ENCODE measurements around the gene GRID1.

DNA sequence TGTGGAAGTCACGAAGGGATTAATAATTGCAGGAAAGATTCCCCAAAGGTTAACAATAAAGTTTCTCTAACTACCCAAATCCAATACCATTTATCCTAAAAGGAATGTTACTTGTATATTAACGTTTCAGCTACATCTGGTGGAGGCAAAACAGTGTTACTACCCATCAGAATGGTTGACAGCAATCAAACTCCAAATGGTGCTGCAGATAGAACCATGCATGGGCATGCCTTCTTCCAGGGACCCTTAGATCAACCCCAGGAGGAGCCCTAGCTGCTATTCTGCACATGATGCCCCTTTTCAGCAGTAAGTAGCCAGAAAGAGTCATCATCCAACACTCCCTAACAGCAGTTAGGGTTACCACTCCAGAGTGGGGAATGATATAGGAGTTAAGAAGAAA, 336.3 kb downstream of the GRID1 start:
- TF ChIP-seq, protein P1, sequence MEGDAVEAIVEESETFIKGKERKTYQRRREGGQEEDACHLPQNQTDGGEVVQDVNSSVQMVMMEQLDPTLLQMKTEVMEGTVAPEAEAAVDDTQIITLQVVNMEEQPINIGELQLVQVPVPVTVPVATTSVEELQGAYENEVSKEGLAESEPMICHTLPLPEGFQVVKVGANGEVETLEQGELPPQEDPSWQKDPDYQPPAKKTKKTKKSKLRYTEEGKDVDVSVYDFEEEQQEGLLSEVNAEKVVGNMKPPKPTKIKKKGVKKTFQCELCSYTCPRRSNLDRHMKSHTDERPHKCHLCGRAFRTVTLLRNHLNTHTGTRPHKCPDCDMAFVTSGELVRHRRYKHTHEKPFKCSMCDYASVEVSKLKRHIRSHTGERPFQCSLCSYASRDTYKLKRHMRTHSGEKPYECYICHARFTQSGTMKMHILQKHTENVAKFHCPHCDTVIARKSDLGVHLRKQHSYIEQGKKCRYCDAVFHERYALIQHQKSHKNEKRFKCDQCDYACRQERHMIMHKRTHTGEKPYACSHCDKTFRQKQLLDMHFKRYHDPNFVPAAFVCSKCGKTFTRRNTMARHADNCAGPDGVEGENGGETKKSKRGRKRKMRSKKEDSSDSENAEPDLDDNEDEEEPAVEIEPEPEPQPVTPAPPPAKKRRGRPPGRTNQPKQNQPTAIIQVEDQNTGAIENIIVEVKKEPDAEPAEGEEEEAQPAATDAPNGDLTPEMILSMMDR (conservative IDR thresholded peaks at IDR 0.05): no peak
- no peak for TF ChIP-seq EZH2 (IDR thresholded peaks at IDR 0.05; ENCODE audit: low read depth)
